Measurements from ENCODE around the gene CR1.
"Not testable (repeated sequence)": the region's sequence is repeated elsewhere in the genome, so short reads cannot be mapped to it uniquely, and the experiment has no call there.

DNA sequence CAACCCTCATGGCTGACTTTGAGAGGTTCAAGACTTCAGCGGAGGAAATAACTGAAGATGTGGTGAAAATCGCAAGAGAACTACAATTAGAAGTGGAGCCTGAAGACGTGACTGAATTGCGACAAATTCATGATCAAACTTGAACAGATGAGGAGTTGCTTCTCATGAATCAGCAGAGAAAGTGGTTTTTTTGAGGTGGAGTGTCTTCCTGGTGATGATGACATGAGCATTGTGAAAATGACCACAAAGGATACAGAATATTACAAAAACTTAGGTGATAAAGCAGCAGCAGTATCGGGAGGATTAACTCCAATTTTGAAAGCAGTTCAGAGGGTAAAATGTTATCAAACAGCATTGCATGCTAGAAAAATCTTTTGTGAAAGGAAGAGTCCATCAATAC, 40.3 kb downstream of the CR1 start:
- TF ChIP-seq, protein P1, sequence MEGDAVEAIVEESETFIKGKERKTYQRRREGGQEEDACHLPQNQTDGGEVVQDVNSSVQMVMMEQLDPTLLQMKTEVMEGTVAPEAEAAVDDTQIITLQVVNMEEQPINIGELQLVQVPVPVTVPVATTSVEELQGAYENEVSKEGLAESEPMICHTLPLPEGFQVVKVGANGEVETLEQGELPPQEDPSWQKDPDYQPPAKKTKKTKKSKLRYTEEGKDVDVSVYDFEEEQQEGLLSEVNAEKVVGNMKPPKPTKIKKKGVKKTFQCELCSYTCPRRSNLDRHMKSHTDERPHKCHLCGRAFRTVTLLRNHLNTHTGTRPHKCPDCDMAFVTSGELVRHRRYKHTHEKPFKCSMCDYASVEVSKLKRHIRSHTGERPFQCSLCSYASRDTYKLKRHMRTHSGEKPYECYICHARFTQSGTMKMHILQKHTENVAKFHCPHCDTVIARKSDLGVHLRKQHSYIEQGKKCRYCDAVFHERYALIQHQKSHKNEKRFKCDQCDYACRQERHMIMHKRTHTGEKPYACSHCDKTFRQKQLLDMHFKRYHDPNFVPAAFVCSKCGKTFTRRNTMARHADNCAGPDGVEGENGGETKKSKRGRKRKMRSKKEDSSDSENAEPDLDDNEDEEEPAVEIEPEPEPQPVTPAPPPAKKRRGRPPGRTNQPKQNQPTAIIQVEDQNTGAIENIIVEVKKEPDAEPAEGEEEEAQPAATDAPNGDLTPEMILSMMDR (IDR thresholded peaks at IDR 0.05) = not testable (repeated sequence)
- not testable (repeated sequence) for TF ChIP-seq ZFX (IDR thresholded peaks at IDR 0.05; ENCODE audit: borderline replicate concordance)
